ENCODE measurements around the gene HASPIN.

DNA sequence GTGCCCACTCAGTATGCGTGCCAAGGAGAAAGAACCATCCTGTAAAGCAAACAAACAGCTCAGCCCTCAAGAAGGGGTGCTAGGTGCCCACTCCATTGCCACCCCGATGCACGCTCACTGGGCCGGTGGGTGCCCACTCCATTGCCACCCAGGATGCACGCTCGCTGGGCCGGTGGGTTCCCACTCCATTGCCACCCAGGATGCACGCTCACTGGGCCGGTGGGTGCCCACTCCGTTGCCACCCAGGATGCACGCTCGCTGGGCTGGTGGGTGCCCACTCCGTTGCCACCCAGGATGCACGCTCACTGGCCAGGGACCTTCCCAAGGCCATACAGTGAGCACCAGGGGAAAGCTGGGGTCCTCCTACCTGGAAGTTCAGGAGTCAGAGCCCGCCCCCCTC lies 28.1 kb downstream of the HASPIN start:
- TF ChIP-seq EP300 (IDR thresholded peaks at IDR 0.05), result no peak
- no peak for TF ChIP-seq POLR2A (IDR thresholded peaks at IDR 0.05; ENCODE audit: low read depth)
- TF ChIP-seq, protein P1, sequence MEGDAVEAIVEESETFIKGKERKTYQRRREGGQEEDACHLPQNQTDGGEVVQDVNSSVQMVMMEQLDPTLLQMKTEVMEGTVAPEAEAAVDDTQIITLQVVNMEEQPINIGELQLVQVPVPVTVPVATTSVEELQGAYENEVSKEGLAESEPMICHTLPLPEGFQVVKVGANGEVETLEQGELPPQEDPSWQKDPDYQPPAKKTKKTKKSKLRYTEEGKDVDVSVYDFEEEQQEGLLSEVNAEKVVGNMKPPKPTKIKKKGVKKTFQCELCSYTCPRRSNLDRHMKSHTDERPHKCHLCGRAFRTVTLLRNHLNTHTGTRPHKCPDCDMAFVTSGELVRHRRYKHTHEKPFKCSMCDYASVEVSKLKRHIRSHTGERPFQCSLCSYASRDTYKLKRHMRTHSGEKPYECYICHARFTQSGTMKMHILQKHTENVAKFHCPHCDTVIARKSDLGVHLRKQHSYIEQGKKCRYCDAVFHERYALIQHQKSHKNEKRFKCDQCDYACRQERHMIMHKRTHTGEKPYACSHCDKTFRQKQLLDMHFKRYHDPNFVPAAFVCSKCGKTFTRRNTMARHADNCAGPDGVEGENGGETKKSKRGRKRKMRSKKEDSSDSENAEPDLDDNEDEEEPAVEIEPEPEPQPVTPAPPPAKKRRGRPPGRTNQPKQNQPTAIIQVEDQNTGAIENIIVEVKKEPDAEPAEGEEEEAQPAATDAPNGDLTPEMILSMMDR (IDR thresholded peaks at IDR 0.05), result no peak

All from esophagus muscularis mucosa (tissue), 4 donors.